CD14-positive monocyte (primary cell): ENCODE data around the gene ANKRD29. TPM values are rescaled to one million over a fixed set of nuclear protein-coding genes. Genes with fewer than 3 reads are reported as not detected.

Source experiments
- DNase-seq, 3 donors: peaks; one replicate each; pipeline ENCODE4 v3.0.0-alpha.2; 2011 to 2022
- H2AFZ ChIP-seq: 2 replicates; pipeline ENCODE4 v1.6.0; 2012; ENCODE audit warnings: mild to moderate bottlenecking, low read depth, low read length, inconsistent platforms; ENCODE audit not compliant: insufficient read depth, poor library complexity, severe bottlenecking
- H3K27ac ChIP-seq, 2 donors: 1 replicate in 1 of 2; 2 replicates in 1 of 2; pipeline ENCODE4 v1.5.1; 2012 to 2013; ENCODE audit warnings: low read length in 2 of 2, control low read depth in 1 of 2, inconsistent platforms in 1 of 2, low read depth in 1 of 2, mild to moderate bottlenecking in 1 of 2
- H3K27me3 ChIP-seq, 2 donors: one replicate each; pipeline versions ENCODE4 v1.6.0 to v1.6.1; 2011 to 2013; ENCODE audit warnings: low read length in 2 of 2; ENCODE audit not compliant: control insufficient read depth in 2 of 2, insufficient read depth in 2 of 2
- H3K36me3 ChIP-seq, 2 donors: replicated peaks in 1 of 2; 1 replicate in 1 of 2; 2 replicates in 1 of 2; pipeline versions ENCODE4 v1.5.1 to v1.6.1; 2012 to 2013; ENCODE audit warnings: low read length in 2 of 2, control low read depth in 1 of 2, inconsistent platforms in 1 of 2, mild to moderate bottlenecking in 1 of 2; ENCODE audit not compliant: insufficient read depth in 2 of 2, control insufficient read depth in 1 of 2
- H3K4me1 ChIP-seq, 2 donors: 1 replicate in 1 of 2; 2 replicates in 1 of 2; pipeline versions ENCODE4 v1.5.1 to v1.6.1; 2012 to 2013; ENCODE audit warnings: low read length in 2 of 2, control low read depth in 1 of 2, inconsistent platforms in 1 of 2, mild to moderate bottlenecking in 1 of 2, moderate library complexity in 1 of 2; ENCODE audit not compliant: insufficient read depth in 2 of 2, control insufficient read depth in 1 of 2
- H3K4me2 ChIP-seq: replicated peaks from 2 replicates; pipeline ENCODE3; 2012; ENCODE audit warnings: low read length, moderate library complexity, mild to moderate bottlenecking; ENCODE audit not compliant: poor library complexity, severe bottlenecking; ENCODE audit errors: extremely low read depth
- H3K4me3 ChIP-seq, 3 experiments: fragments of 200-600 bp in 1 of 3; sonication (generic) in 1 of 3; replicated peaks in 1 of 3; 1 replicate in 2 of 3; 2 replicates in 1 of 3; pipeline ENCODE4 v1.5.1; 2011 to 2013; ENCODE audit warnings: low read length in 3 of 3, mild to moderate bottlenecking in 3 of 3, control low read depth in 2 of 3, low read depth in 2 of 3, inconsistent platforms in 1 of 3, moderate library complexity in 1 of 3
- H3K79me2 ChIP-seq: 2 replicates; pipeline ENCODE4 v1.6.0; 2012; ENCODE audit warnings: mild to moderate bottlenecking, control low read depth, inconsistent platforms, low read length, moderate library complexity; ENCODE audit not compliant: insufficient read depth
- H3K9ac ChIP-seq: 2 replicates; pipeline ENCODE4 v1.6.0; 2017; ENCODE audit warnings: low read length, mild to moderate bottlenecking; ENCODE audit not compliant: insufficient read depth, poor library complexity, severe bottlenecking
- H3K9me3 ChIP-seq, 2 donors: replicated peaks in 1 of 2; 1 replicate in 1 of 2; 2 replicates in 1 of 2; pipeline versions ENCODE4 v1.5.1 to v1.6.1; 2012 to 2013; ENCODE audit warnings: low read length in 2 of 2, control low read depth in 1 of 2; ENCODE audit not compliant: control insufficient read depth in 1 of 2, insufficient read depth in 1 of 2
- H4K20me1 ChIP-seq: 2 replicates; pipeline ENCODE4 v1.6.0; 2012; ENCODE audit warnings: mild to moderate bottlenecking, low read length, control low read depth, moderate library complexity; ENCODE audit not compliant: insufficient read depth
- H3K27ac Mint-ChIP-seq, 7 donors: one replicate each; pipeline ENCODE4 v1.8.0; 2020; ENCODE audit warnings: mild to moderate bottlenecking in 7 of 7, mixed read lengths in 7 of 7, moderate library complexity in 6 of 7, inconsistent platforms in 2 of 7
- H3K27me3 Mint-ChIP-seq, 3 donors: one replicate each; pipeline ENCODE4 v1.8.0; 2021 to 2022; ENCODE audit warnings: low read depth in 3 of 3, mild to moderate bottlenecking in 3 of 3, mixed read lengths in 3 of 3, moderate library complexity in 3 of 3, inconsistent platforms in 1 of 3
- H3K36me3 Mint-ChIP-seq, 2 donors: one replicate each; pipeline ENCODE4 v1.8.0; 2020; ENCODE audit warnings: mixed read lengths in 2 of 2, inconsistent platforms in 1 of 2, mild to moderate bottlenecking in 1 of 2
- H3K4me1 Mint-ChIP-seq: one replicate; pipeline ENCODE4 v1.8.0; 2020; ENCODE audit warnings: mild to moderate bottlenecking, mixed read lengths
- H3K4me3 Mint-ChIP-seq, 2 donors: one replicate each; pipeline ENCODE4 v1.8.0; 2020; ENCODE audit warnings: mild to moderate bottlenecking in 2 of 2, mixed read lengths in 2 of 2, moderate library complexity in 1 of 2
- H3K9me3 Mint-ChIP-seq, 7 donors: one replicate each; pipeline ENCODE4 v1.8.0; 2020 to 2022; ENCODE audit warnings: mixed read lengths in 7 of 7, mild to moderate bottlenecking in 6 of 7, moderate library complexity in 6 of 7, inconsistent platforms in 2 of 7
- WGBS: methylation state at CpG from one replicate; pipeline ENCODE4 v1.1.5; 2013; ENCODE audit warnings: missing lambda C conversion rate; ENCODE audit not compliant: insufficient coverage; 5-methylcytosine and 5-hydroxymethylcytosine counted together
- intact Hi-C, 2 donors: fragments of 100-400 bp; cut with micrococcal nuclease; formaldehyde crosslinking; loops; one replicate each; pipeline versions ENCODE4 v1.15.0 to v1.15.1; 2023
- polyA plus RNA-seq, 3 donors: library from polyadenylated mRNA; depleted of rRNA in 1 of 3; unstranded in 2 of 3; stranded (reverse) in 1 of 3; fragments of 300-500 nt in 2 of 3; fragments of >200 nt in 1 of 3; fragmentation: Illumina TruSeq in 2 of 3; gene quantifications; 1 replicate in 2 of 3; 2 replicates in 1 of 3; pipeline ENCODE4 v1.2.3, GENCODE V29; 2012 to 2021
- TF ChIP-seq, protein P1 (sequence below): fragments of 200-600 bp; IDR thresholded peaks from one replicate; pipeline ENCODE4 v1.8.0; 2022; ENCODE audit warnings: antibody characterized with exemption, mild to moderate bottlenecking

Gene ANKRD29
- polyA plus RNA-seq, 3 donors, result 0.03 to 0.11 TPM; not detected in 1

DNA sequence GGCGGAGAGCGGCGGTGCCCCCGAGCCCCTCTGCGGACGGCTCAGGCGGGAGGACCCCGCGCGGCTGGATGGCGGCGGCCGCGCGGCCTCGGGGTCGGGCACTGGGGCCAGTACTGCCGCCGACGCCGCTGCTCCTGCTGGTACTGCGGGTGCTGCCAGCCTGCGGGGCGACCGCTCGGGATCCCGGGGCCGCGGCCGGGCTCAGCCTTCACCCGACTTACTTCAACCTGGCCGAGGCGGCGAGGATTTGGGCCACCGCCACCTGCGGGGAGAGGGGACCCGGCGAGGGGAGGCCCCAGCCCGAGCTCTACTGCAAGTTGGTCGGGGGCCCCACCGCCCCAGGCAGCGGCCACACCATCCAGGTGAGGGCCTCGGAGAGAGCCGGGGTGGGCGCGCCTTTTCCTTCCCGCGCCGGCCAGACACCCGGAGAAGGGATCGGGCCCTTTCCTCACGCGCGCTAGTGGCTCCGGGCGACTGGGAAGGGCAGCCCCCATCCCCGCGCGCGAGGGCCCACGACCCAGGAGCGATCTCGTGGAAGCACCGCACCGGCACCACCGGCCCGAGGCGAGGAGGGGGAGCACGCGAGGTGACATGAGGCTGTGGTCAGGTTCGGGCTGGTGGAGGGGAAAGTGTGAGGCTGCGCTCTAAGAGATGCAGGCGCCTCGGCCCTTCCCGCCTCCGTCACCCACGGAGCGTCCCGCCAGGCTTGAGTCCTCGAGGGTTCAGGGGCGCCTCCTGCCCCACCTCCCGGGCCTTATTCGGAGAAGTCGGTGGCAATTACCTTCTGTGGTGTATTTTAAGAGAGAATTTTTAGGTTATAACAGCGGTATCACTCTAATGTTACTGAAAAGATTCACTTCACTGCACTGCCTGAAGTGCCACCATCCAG, 27.1 kb upstream of the ANKRD29 start:
- Histone ChIP-seq H3K9ac (peak overlapping the region; percentile 21), H3K4me1 (peaks cover 11 to 17% of the 10 kb centered on the region in 2 donors), H3K27ac (no peak overlapping the region), H3K4me3 (peak overlapping the region in 1 of 3 experiments; percentile 63), H3K36me3 (no peaks in the 10 kb centered on the region), H3K4me2 (peak overlapping the region; percentile 72), H3K27me3 (peaks cover 30 to 52% of the 10 kb centered on the region in 2 donors), H3K9me3 (peaks cover 0 to 7% of the 10 kb centered on the region in 2 donors), H2AFZ (peak overlapping the region; percentile 35), H4K20me1 (no peaks in the 10 kb centered on the region), H3K79me2 (no peaks in the 10 kb centered on the region)
- intact Hi-C loops, result no loop called here
- no peak for DNase-seq
- peaks cover 10% of the 10 kb centered on the region for H3K4me1 Mint-ChIP-seq
- peak overlapping the region; percentile 20 to 83 for H3K4me3 Mint-ChIP-seq
- no peak overlapping the region for H3K27ac Mint-ChIP-seq
- peaks cover 53 to 67% (median 54%) of the 10 kb centered on the region in 3 donors for H3K27me3 Mint-ChIP-seq
- TF ChIP-seq, protein P1, sequence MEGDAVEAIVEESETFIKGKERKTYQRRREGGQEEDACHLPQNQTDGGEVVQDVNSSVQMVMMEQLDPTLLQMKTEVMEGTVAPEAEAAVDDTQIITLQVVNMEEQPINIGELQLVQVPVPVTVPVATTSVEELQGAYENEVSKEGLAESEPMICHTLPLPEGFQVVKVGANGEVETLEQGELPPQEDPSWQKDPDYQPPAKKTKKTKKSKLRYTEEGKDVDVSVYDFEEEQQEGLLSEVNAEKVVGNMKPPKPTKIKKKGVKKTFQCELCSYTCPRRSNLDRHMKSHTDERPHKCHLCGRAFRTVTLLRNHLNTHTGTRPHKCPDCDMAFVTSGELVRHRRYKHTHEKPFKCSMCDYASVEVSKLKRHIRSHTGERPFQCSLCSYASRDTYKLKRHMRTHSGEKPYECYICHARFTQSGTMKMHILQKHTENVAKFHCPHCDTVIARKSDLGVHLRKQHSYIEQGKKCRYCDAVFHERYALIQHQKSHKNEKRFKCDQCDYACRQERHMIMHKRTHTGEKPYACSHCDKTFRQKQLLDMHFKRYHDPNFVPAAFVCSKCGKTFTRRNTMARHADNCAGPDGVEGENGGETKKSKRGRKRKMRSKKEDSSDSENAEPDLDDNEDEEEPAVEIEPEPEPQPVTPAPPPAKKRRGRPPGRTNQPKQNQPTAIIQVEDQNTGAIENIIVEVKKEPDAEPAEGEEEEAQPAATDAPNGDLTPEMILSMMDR, result no peak
- under 1% methylated on average over 78 of the region's 85 CpGs for WGBS
- H3K9me3 Mint-ChIP-seq, result peaks cover 0 to 6% (median 0%) of the 10 kb centered on the region in 7 donors
- no peaks in the 10 kb centered on the region for H3K36me3 Mint-ChIP-seq

DNA sequence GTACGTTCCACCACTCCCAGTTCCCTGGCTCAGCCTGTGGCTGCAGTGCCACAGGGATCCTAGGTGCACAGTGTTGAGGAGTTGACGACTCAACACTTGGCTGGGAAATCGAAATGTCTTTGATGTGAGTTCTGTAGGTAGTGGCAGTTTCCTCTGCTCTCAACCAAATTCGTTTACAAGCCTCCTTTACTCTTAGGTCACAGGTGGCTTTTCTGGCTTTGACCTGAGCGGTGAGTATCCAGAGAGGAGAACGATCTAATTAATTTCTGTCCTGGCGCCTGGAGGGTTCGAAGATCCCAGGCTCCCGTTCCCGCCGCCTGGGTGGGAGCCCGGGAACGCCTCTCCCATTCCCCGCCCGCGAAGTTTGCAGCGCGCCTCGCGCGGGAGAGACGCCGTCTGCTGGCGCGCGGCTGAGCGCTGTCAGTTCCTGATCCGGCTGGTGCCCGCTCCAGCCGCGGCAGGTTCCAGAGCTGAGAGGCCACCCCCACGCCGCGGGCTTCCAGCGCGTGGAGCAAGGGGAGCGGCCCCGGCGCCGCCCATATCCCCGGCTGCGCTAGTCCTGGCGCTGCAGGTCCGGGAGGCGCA, 26.4 kb upstream of the ANKRD29 start, which contains the start of gene LAMA3:
Gene LAMA3 (plus strand): TSS at position 423 of the 585 bp plus-strand sequence. CDS start 231 bp downstream, outside the sequence.
- Histone ChIP-seq H4K20me1 (no peaks in the 10 kb centered on the region), H3K36me3 (no peaks in the 10 kb centered on the region), H3K4me2 (peak within 1 kb of the TSS; percentile 72), H3K79me2 (no peaks in the 10 kb centered on the region), H3K4me1 (peaks cover 11 to 17% of the 10 kb centered on the region in 2 donors), H3K27ac (no peak within 1 kb of the TSS), H2AFZ (peak within 1 kb of the TSS; percentile 35), H3K9me3 (peaks cover 0 to 7% of the 10 kb centered on the region in 2 donors), H3K9ac (peak within 1 kb of the TSS; percentile 21), H3K27me3 (peaks cover 30 to 55% of the 10 kb centered on the region in 2 donors), H3K4me3 (peak within 1 kb of the TSS in 1 of 3 experiments; percentile 63)
- intact Hi-C loops, result no loop called here
- Mint-ChIP-seq H3K27me3 (peaks cover 54 to 70% (median 55%) of the 10 kb centered on the region in 3 donors), H3K4me1 (peaks cover 10% of the 10 kb centered on the region), H3K9me3 (peaks cover 0 to 6% (median 0%) of the 10 kb centered on the region in 7 donors), H3K27ac (peak within 1 kb of the TSS in 1 of 7 donors; percentile 7), H3K36me3 (no peaks in the 10 kb centered on the region), H3K4me3 (peak within 1 kb of the TSS; percentile 20 to 83)
- no peak for DNase-seq
- under 1% methylated on average over 41 of the region's 45 CpGs for WGBS
- TF ChIP-seq, protein P1, result no peak
